Right ventricle myocardium inferior (tissue), 1 donor: Measurements from ENCODE around the gene USP17L26. TPM values are rescaled to one million over a fixed set of nuclear protein-coding genes. Genes with fewer than 3 reads are reported as not detected.
"Not testable (repeated sequence)": the region's sequence is repeated elsewhere in the genome, so short reads cannot be mapped to it uniquely, and the experiment has no call there.

Experiments
- ATAC-seq: fragments of 200-7000 bp; cut with Tn5 transposase; one replicate; pipeline ENCODE4 v1.9.1; 2020; ENCODE audit warnings: mild to moderate bottlenecking, moderate library complexity
- DNase-seq: peaks from one replicate; pipeline ENCODE4 v3.0.0; 2021; ENCODE audit errors: missing footprints
- intact Hi-C: fragments of 100-400 bp; cut with DNase I; formaldehyde crosslinking; loops from one replicate; pipeline ENCODE4 v1.11.0; 2022
- long read RNA-seq: library from polyadenylated mRNA; unstranded; transcript quantifications from one replicate; pipeline ENCODE4 v2.0.0, GENCODE V29; 2021
- total RNA-seq: library from RNA; stranded (reverse); fragmentation: NEBNext Ultra II Directional; extraction: Animal tissue kit (Norgen Biotek cat#: 25700); gene quantifications from one replicate; pipeline ENCODE4 v1.2.1, GENCODE V29; 2021
- donor health status: DM: no; HTN: yes; CAD: no; lungs with severe emphysema.

USP17L26 gene
- total RNA-seq: not detected
- long read RNA-seq: 0 reads

DNA sequence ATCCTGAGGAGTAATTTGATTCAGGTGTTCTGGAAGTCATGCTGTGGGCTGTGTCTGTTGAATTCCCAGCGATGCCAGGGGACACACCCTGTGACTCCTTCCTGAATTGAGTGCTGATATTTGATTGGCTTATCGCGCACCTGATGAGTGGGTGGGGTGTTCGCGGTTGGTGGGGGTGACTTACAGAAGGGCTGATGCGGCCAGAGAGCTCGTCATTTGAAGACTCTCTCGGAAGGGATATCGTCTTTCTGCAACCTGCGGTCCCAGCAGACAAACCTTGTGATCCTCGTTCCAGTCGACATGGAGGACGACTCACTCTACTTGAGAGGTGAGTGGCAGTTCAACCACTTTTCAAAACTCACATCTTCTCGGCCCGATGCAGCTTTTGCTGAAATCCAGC lies at the start of gene USP17L26:
USP17L26 (plus strand) TSS at position 301 of the 400 bp plus-strand sequence; CDS start at position 301, 0 bp downstream.
- intact Hi-C loops, ATAC-seq, DNase-seq: not testable (repeated sequence)

GRCh38 chr4:9324191-9324590 lies 10.3 kb upstream of the USP17L26 start:
- DNase-seq, ATAC-seq, intact Hi-C loops: not testable (repeated sequence)

DNA sequence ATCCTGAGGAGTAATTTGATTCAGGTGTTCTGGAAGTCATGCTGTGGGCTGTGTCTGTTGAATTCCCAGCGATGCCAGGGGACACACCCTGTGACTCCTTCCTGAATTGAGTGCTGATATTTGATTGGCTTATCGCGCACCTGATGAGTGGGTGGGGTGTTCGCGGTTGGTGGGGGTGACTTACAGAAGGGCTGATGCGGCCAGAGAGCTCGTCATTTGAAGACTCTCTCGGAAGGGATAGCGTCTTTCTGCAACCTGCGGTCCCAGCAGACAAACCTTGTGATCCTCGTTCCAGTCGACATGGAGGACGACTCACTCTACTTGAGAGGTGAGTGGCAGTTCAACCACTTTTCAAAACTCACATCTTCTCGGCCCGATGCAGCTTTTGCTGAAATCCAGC lies 9.6 kb upstream of the USP17L26 start, which contains the start of gene USP17L24:
USP17L24 (plus strand) TSS at position 301 of the 400 bp plus-strand sequence; CDS start at position 301, 0 bp downstream.
- intact Hi-C loops, ATAC-seq, DNase-seq: not testable (repeated sequence)

GRCh38 chr4:9329611-9330010 lies 4.8 kb upstream of the USP17L26 start, which contains the start of gene USP17L25:
USP17L25 (plus strand) TSS chr4:9329911; CDS start chr4:9329911, 0 bp downstream.
- ATAC-seq, intact Hi-C loops, DNase-seq: not testable (repeated sequence)

DNA sequence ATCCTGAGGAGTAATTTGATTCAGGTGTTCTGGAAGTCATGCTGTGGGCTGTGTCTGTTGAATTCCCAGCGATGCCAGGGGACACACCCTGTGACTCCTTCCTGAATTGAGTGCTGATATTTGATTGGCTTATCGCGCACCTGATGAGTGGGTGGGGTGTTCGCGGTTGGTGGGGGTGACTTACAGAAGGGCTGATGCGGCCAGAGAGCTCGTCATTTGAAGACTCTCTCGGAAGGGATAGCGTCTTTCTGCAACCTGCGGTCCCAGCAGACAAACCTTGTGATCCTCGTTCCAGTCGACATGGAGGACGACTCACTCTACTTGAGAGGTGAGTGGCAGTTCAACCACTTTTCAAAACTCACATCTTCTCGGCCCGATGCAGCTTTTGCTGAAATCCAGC lies 4.6 kb downstream of the USP17L26 start, which contains the start of gene USP17L5:
USP17L5 (plus strand) TSS at position 301 of the 400 bp plus-strand sequence; CDS start at position 301, 0 bp downstream.
- ATAC-seq, intact Hi-C loops, DNase-seq: not testable (repeated sequence)

GRCh38 chr4:9343848-9344247 lies 9.4 kb downstream of the USP17L26 start, which contains the start of gene USP17L27:
USP17L27 (plus strand) TSS chr4:9344148; CDS start chr4:9344148, 0 bp downstream.
- intact Hi-C loops, DNase-seq, ATAC-seq: not testable (repeated sequence)

GRCh38 chr4:9348593-9348992 lies 14.1 kb downstream of the USP17L26 start, which contains the start of gene USP17L28:
USP17L28 (plus strand) TSS chr4:9348893; CDS start chr4:9348893, 0 bp downstream.
- DNase-seq, ATAC-seq, intact Hi-C loops: not testable (repeated sequence)

DNA sequence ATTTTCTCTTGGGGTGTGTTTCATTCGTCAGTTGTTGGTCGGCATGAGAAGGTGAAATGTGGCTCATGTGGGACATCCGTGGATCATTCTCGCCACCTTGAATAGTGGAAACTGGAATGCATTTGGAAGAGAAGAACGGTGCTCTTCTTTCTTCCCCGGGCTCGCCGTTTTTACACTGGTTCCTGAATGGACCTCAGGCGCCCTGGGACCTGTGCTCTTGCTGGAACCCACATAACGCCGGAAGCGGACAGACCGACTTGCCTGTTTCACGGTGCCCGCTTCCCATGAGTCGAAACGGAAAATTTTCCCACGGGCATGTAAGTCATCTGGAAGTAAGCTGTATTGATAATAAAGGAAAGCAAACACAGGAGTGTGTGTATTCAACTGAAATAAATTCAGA lies 16.4 kb downstream of the USP17L26 start:
- DNase-seq, ATAC-seq, intact Hi-C loops: not testable (repeated sequence)

- ATAC-seq, intact Hi-C loops, DNase-seq: not testable (repeated sequence)
Observed at GRCh38 chr4:9353338-9353737, 18.9 kb downstream of the USP17L26 start, which contains the start of gene USP17L29. USP17L29 (plus strand) TSS chr4:9353638; CDS start chr4:9353638, 0 bp downstream.

DNA sequence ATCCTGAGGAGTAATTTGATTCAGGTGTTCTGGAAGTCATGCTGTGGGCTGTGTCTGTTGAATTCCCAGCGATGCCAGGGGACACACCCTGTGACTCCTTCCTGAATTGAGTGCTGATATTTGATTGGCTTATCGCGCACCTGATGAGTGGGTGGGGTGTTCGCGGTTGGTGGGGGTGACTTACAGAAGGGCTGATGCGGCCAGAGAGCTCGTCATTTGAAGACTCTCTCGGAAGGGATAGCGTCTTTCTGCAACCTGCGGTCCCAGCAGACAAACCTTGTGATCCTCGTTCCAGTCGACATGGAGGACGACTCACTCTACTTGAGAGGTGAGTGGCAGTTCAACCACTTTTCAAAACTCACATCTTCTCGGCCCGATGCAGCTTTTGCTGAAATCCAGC lies 28.4 kb downstream of the USP17L26 start, which contains the start of gene USP17L30:
USP17L30 (plus strand) TSS at position 301 of the 400 bp plus-strand sequence; CDS start at position 301, 0 bp downstream.
- intact Hi-C loops, ATAC-seq, DNase-seq: not testable (repeated sequence)

- DNase-seq, ATAC-seq, intact Hi-C loops: not testable (repeated sequence)
Observed at GRCh38 chr4:9379881-9380280, 45.4 kb downstream of the USP17L26 start.

- intact Hi-C loops, ATAC-seq: not testable (repeated sequence)
- DNase-seq: peak; percentile 67
Observed at GRCh38 chr4:9381012-9381534, 46.6 kb downstream of the USP17L26 start.

DNA sequence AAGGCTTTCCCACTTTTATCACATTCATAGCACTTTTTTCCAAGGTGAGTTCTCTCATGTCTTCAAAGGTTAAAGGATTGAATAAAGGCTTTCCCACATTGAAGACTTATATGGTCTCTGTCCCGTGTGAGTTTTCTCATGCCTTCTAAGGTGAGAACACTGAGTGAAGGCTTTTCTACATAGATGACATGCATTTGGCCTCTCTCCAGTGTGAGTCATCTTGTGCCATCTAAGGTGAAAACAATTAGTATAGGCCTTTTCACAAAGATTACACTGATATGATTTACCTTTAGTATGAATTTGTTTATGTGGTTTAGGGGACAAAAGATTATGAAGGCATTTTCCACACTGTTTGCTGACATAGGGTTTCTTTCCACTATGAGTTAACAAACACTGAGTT lies 49.7 kb downstream of the USP17L26 start:
- DNase-seq: no peak
- ATAC-seq: no peak
- intact Hi-C loops: no loop called here

Other genes starting within 250 kb of the USP17L26 start
- not detected for gene FAM90A26, start 164.2 kb upstream of the USP17L26 start, total RNA-seq
- gene USP17L10, start 124.0 kb upstream of the USP17L26 start, total RNA-seq: not detected
- gene USP17L11, start 119.3 kb upstream of the USP17L26 start, total RNA-seq: not detected
- gene USP17L12, start 114.5 kb upstream of the USP17L26 start, total RNA-seq: not detected
- not detected for gene USP17L13, start 109.8 kb upstream of the USP17L26 start, total RNA-seq
- not detected for gene USP17L15, start 100.3 kb upstream of the USP17L26 start, total RNA-seq
- not detected for gene USP17L17, start 90.8 kb upstream of the USP17L26 start, total RNA-seq
- not detected for gene USP17L18, start 86.0 kb upstream of the USP17L26 start, total RNA-seq
- gene USP17L19, start 81.3 kb upstream of the USP17L26 start, total RNA-seq: not detected
- not detected for gene USP17L20, start 76.5 kb upstream of the USP17L26 start, total RNA-seq
- gene USP17L21, start 71.8 kb upstream of the USP17L26 start, total RNA-seq: not detected
- not detected for gene USP17L22, start 67.0 kb upstream of the USP17L26 start, total RNA-seq
- gene USP17L24, start 9.5 kb upstream of the USP17L26 start, total RNA-seq: not detected
- not detected for gene USP17L25, start 4.7 kb upstream of the USP17L26 start, total RNA-seq
- not detected for gene USP17L5, start 4.7 kb downstream of the USP17L26 start, total RNA-seq
- gene USP17L27, start 9.5 kb downstream of the USP17L26 start, total RNA-seq: not detected
- gene USP17L28, start 14.2 kb downstream of the USP17L26 start, total RNA-seq: not detected
- gene USP17L29, start 19.0 kb downstream of the USP17L26 start, total RNA-seq: not detected
- not detected for gene USP17L30, start 28.5 kb downstream of the USP17L26 start, total RNA-seq
- gene DEFB131A, start 109.8 kb downstream of the USP17L26 start, total RNA-seq: not detected